ENCODE data around the gene MYH10.
A peak's percentile ranks its signal among the peaks of the same experiment; 100 is the strongest.

DNA sequence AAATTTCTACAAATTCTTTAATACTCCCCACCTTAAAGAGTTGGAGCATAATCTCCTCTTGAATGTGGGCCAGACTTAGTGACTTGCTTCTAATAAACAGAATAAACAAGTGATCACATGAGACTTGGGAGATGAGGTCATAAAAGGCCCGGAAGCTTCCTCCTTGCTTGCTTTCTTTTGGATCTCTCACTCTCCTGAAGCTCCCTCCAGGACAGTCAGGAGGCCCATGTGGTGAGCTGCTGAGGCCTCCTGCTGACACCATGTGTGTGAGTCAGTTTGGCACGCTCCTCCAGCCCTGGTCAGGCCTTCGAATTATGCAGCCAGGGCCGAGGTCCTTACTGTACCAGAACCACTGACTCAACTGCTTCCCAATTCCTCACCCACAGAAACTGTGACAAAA is 141.6 kb downstream of the MYH10 start:
- TF ChIP-seq, protein P1, sequence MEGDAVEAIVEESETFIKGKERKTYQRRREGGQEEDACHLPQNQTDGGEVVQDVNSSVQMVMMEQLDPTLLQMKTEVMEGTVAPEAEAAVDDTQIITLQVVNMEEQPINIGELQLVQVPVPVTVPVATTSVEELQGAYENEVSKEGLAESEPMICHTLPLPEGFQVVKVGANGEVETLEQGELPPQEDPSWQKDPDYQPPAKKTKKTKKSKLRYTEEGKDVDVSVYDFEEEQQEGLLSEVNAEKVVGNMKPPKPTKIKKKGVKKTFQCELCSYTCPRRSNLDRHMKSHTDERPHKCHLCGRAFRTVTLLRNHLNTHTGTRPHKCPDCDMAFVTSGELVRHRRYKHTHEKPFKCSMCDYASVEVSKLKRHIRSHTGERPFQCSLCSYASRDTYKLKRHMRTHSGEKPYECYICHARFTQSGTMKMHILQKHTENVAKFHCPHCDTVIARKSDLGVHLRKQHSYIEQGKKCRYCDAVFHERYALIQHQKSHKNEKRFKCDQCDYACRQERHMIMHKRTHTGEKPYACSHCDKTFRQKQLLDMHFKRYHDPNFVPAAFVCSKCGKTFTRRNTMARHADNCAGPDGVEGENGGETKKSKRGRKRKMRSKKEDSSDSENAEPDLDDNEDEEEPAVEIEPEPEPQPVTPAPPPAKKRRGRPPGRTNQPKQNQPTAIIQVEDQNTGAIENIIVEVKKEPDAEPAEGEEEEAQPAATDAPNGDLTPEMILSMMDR (IDR thresholded peaks at IDR 0.05): no peak
- TF ChIP-seq POLR2A (IDR thresholded peaks at IDR 0.05) (no peak), POLR2AphosphoS5 (IDR thresholded peaks at IDR 0.05) (peak in 1 of 3 donors; percentile 21)

All from stomach (tissue), 4 donors.